GM12873 (cell line): ENCODE measurements around the gene SEMA5B.

Experiments used
- CTCF ChIP-seq: IDR thresholded peaks from 2 replicates; pipeline ENCODE4 v1.5.1; 2012; ENCODE audit warnings: low read depth, mild to moderate bottlenecking, moderate library complexity, low read length, control low read depth; ENCODE audit not compliant: insufficient read depth; ENCODE audit errors: missing control alignments

The SEMA5B gene

GRCh38 chr3:122948408-122948807, 79.2 kb downstream of the SEMA5B start:
- peak; percentile 5 for TF ChIP-seq CTCF

GRCh38 chr3:122947738-122948137, 79.8 kb downstream of the SEMA5B start:
- no peak for TF ChIP-seq CTCF

- no peak for TF ChIP-seq CTCF
Measured at GRCh38 chr3:122947196-122947595, 80.4 kb downstream of the SEMA5B start.

GRCh38 chr3:122946185-122946584, 81.4 kb downstream of the SEMA5B start:
- TF ChIP-seq CTCF: no peak

- no peak for TF ChIP-seq CTCF
Measured at GRCh38 chr3:122945230-122945629, 82.3 kb downstream of the SEMA5B start.

GRCh38 chr3:122944671-122945161, 82.8 kb downstream of the SEMA5B start:
- TF ChIP-seq CTCF: no peak

GRCh38 chr3:122943828-122944190, 83.8 kb downstream of the SEMA5B start:
- no peak for TF ChIP-seq CTCF
